ENCODE results near the gene TPGS2. TPM values are rescaled to one million over a fixed set of nuclear protein-coding genes. Genes with fewer than 3 reads are reported as not detected.

Gene TPGS2
- total and polyA plus RNA-seq, 2 donors from 2014 or later = 63.0 to 75.0 TPM

- no peak for DNase-seq
- H3K9ac ChIP-seq (ENCODE audit: low read length in 3 of 3) = no peak overlapping the region
- no peaks in the 10 kb centered on the region for H3K9me3 ChIP-seq (ENCODE audit: control insufficient read depth in 2 of 3, insufficient read depth in 1 of 3, low read length in 3 of 3)
- intact Hi-C loops (cut with DNase I) = no loop called here
- H3K36me3 ChIP-seq (ENCODE audit: control insufficient read depth in 2 of 3, insufficient read depth in 3 of 3, low read length in 3 of 3) = no peaks in the 10 kb centered on the region
- FAIRE-seq = no peak
- H3K27me3 ChIP-seq (ENCODE audit: control insufficient read depth, insufficient read depth, low read length) = no peaks in the 10 kb centered on the region
- TF ChIP-seq CTCF (IDR thresholded peaks at IDR 0.05; ENCODE audit: borderline replicate concordance, extremely low read depth, insufficient read depth) = no peak
- H3K27ac ChIP-seq (ENCODE audit: low read depth in 2 of 2, low read length in 2 of 2) = no peak overlapping the region
- H3K4me1 ChIP-seq (ENCODE audit: control insufficient read depth in 2 of 3, insufficient read depth in 2 of 3, low read depth in 1 of 3, low read length in 3 of 3) = no peaks in the 10 kb centered on the region
- H3K4me3 ChIP-seq (ENCODE audit: low read length in 3 of 3) = no peak overlapping the region
Observed at GRCh38 chr18:36835927-36836326, 7.1 kb upstream of the TPGS2 start.

- H3K9me3 ChIP-seq (ENCODE audit: control insufficient read depth in 2 of 3, insufficient read depth in 1 of 3, low read length in 3 of 3) = no peaks in the 10 kb centered on the region
- no peak for TF ChIP-seq CTCF (IDR thresholded peaks at IDR 0.05; ENCODE audit: borderline replicate concordance, extremely low read depth, insufficient read depth)
- FAIRE-seq (no peak), DNase-seq (no peak)
- H3K27me3 ChIP-seq (ENCODE audit: control insufficient read depth, insufficient read depth, low read length) = no peaks in the 10 kb centered on the region
- H3K4me1 ChIP-seq (ENCODE audit: control insufficient read depth in 2 of 3, insufficient read depth in 2 of 3, low read depth in 1 of 3, low read length in 3 of 3) = peaks cover 0 to 11% (median 2%) of the 10 kb centered on the region in 3 donors
- H3K9ac ChIP-seq (ENCODE audit: low read length in 3 of 3) = no peak overlapping the region
- intact Hi-C loops (cut with DNase I) = no loop called here
- H3K36me3 ChIP-seq (ENCODE audit: control insufficient read depth in 2 of 3, insufficient read depth in 3 of 3, low read length in 3 of 3) = no peaks in the 10 kb centered on the region
- no peak overlapping the region for H3K27ac ChIP-seq (ENCODE audit: low read depth in 2 of 2, low read length in 2 of 2)
- no peak overlapping the region for H3K4me3 ChIP-seq (ENCODE audit: low read length in 3 of 3)
Observed at GRCh38 chr18:36833120-36833519, 4.3 kb upstream of the TPGS2 start.

DNA sequence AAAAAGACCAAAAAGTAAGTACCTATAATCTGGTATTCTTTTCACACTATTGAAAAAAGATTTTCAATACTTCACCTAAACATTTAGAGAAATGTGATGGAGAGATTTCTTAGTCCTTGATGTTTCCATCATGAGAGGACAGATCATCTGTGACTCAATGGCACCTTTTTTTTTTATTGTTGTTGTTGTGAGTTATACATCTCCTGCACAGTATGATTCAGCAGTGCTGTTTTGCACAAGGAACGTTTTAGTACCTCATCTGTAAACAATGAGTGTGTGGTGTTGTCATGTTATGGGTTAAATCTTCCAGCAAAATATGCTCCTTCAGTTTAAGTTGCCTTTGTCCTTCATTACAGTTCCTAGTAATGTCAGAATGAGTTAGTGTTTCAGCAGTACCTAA, 2.3 kb upstream of the TPGS2 start:
- Histone ChIP-seq H3K27ac (ENCODE audit: low read depth in 2 of 2, low read length in 2 of 2) (no peak overlapping the region), H3K4me3 (ENCODE audit: low read length in 3 of 3) (no peak overlapping the region), H3K4me1 (ENCODE audit: control insufficient read depth in 2 of 3, insufficient read depth in 2 of 3, low read depth in 1 of 3, low read length in 3 of 3) (peaks cover 0 to 13% (median 2%) of the 10 kb centered on the region in 3 donors), H3K9me3 (ENCODE audit: control insufficient read depth in 2 of 3, insufficient read depth in 1 of 3, low read length in 3 of 3) (no peaks in the 10 kb centered on the region), H3K9ac (ENCODE audit: low read length in 3 of 3) (no peak overlapping the region), H3K36me3 (ENCODE audit: control insufficient read depth in 2 of 3, insufficient read depth in 3 of 3, low read length in 3 of 3) (no peaks in the 10 kb centered on the region), H3K27me3 (ENCODE audit: control insufficient read depth, insufficient read depth, low read length) (no peaks in the 10 kb centered on the region)
- FAIRE-seq (no peak), DNase-seq (no peak)
- intact Hi-C loops (cut with DNase I) = no loop called here
- TF ChIP-seq CTCF (IDR thresholded peaks at IDR 0.05; ENCODE audit: borderline replicate concordance, extremely low read depth, insufficient read depth) = no peak

- intact Hi-C loops (cut with DNase I) = no loop called here
- Histone ChIP-seq H3K9ac (ENCODE audit: low read length in 3 of 3) (peak overlapping the region in 1 of 3 donors; percentile 91), H3K4me3 (ENCODE audit: low read length in 3 of 3) (peak overlapping the region in 2 of 3 donors; percentile 70 to 80), H3K27me3 (ENCODE audit: control insufficient read depth, insufficient read depth, low read length) (no peaks in the 10 kb centered on the region), H3K9me3 (ENCODE audit: control insufficient read depth in 2 of 3, insufficient read depth in 1 of 3, low read length in 3 of 3) (no peaks in the 10 kb centered on the region), H3K4me1 (ENCODE audit: control insufficient read depth in 2 of 3, insufficient read depth in 2 of 3, low read depth in 1 of 3, low read length in 3 of 3) (peaks cover 0 to 13% (median 2%) of the 10 kb centered on the region in 3 donors), H3K27ac (ENCODE audit: low read depth in 2 of 2, low read length in 2 of 2) (no peak overlapping the region), H3K36me3 (ENCODE audit: control insufficient read depth in 2 of 3, insufficient read depth in 3 of 3, low read length in 3 of 3) (no peaks in the 10 kb centered on the region)
- FAIRE-seq = no peak
- TF ChIP-seq CTCF (IDR thresholded peaks at IDR 0.05; ENCODE audit: borderline replicate concordance, extremely low read depth, insufficient read depth) = no peak
- no peak for DNase-seq
Observed at GRCh38 chr18:36830158-36830495, 1.3 kb upstream of the TPGS2 start.
